Measurements from ENCODE around the gene DDX47. TPM values are rescaled to one million over a fixed set of nuclear protein-coding genes. Genes with fewer than 3 reads are reported as not detected.

The DDX47 gene
- total RNA-seq, 4 donors from 2014 or later: 75.5 to 94.2 (median 81.8) TPM

DNA sequence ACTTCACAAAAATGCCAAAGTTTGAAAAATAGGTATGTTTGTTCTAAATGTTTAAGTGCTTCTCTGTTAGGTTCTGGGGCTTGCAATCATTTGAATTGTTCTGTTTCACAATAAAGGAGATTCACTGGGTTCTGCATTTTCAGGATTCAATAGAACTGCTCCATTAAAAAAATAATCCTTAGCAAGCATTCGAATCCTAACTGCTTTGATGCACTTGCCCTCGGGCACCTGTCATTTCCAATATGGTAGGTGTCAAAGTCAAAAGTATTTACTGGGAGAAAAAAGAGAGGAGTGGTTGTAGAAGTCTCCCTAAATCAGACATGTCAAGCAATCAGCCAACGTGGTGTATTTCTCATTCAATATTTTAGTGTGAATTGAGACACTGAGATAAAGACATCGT is 22.2 kb upstream of the DDX47 start:
- Histone ChIP-seq H3K36me3 (no peaks in the 10 kb centered on the region), H3K9me3 (no peaks in the 10 kb centered on the region), H3K4me1 (peaks cover 14 to 33% of the 10 kb centered on the region in 2 donors), H3K27ac (no peak overlapping the region), H3K27me3 (no peaks in the 10 kb centered on the region), H3K4me3 (replicated peaks in 1 of 3) (no peak overlapping the region)
- no peak for DNase-seq
- intact Hi-C loops (cut with DNase I): no loop called here
- TF ChIP-seq, protein P1, sequence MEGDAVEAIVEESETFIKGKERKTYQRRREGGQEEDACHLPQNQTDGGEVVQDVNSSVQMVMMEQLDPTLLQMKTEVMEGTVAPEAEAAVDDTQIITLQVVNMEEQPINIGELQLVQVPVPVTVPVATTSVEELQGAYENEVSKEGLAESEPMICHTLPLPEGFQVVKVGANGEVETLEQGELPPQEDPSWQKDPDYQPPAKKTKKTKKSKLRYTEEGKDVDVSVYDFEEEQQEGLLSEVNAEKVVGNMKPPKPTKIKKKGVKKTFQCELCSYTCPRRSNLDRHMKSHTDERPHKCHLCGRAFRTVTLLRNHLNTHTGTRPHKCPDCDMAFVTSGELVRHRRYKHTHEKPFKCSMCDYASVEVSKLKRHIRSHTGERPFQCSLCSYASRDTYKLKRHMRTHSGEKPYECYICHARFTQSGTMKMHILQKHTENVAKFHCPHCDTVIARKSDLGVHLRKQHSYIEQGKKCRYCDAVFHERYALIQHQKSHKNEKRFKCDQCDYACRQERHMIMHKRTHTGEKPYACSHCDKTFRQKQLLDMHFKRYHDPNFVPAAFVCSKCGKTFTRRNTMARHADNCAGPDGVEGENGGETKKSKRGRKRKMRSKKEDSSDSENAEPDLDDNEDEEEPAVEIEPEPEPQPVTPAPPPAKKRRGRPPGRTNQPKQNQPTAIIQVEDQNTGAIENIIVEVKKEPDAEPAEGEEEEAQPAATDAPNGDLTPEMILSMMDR (IDR thresholded peaks at IDR 0.05): no peak
- no peak for TF ChIP-seq POLR2A (IDR thresholded peaks at IDR 0.05)
- WGBS, 2 donors: 67 to 69% methylated on average over 4 of the region's 4 CpGs

DNA sequence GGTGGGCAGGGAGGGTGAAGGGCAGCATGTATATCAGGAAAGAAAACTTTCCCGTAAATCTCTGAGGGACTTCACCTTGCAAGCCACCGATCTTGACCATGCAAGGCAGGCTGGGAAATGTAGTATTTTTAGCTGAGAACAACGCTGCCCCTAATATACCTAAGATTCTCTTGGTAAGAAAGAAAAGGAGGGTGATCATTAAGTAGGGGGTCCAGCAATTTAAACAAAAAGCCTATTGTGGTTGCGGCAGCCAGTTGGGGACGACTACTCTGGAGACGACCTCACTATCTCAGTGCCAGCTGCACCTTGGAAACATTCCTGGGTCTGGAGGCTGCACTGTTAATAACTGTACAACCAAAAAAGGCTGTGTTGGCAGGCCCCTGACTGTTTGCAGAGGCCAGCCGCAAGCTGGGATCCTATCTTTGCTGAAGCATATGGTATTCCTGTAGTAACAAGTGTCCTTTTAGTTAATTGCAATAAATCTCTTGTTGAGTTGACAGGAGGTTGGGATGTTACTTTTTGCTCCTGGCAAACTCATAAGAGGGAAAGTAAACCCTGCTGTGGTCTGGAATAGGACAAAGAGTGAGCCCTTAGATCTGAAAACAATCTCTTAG is 21.3 kb upstream of the DDX47 start:
- Histone ChIP-seq H3K27ac (peak overlapping the region in 2 of 3 donors; percentile 11 to 41), H3K27me3 (no peaks in the 10 kb centered on the region), H3K4me3 (replicated peaks in 1 of 3) (no peak overlapping the region), H3K4me1 (peaks cover 9 to 27% of the 10 kb centered on the region in 2 donors), H3K36me3 (no peaks in the 10 kb centered on the region), H3K9me3 (no peaks in the 10 kb centered on the region)
- intact Hi-C loops (cut with DNase I): no loop called here
- no peak for TF ChIP-seq POLR2A (IDR thresholded peaks at IDR 0.05)
- TF ChIP-seq, protein P1 (IDR thresholded peaks at IDR 0.05): no peak
- WGBS, 2 donors: 11 to 14% methylated on average over 7 of the region's 7 CpGs
- peak; percentile 27 to 43 for DNase-seq

DNA sequence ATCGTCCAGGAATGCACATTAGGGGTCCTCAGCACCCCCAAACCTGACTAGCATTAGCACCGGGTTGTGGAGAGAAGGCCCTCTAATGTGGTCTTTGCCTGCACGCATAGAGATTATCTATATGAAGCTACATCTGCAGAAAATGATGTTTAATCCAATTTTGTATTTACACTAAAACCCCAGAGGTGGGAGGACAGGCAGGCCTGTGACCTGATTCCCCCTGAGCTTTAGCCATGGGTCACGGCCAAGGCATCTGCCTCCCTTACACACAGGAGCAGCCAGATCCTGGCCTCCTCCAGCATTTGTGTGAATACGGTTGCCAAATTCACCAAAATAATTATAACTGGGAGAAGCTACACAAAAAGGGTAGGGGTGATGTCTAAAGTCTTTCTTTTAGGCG is 20.7 kb upstream of the DDX47 start:
- 81 to 85% methylated on average over 6 of the region's 6 CpGs for WGBS, 2 donors
- Histone ChIP-seq H3K9me3 (no peaks in the 10 kb centered on the region), H3K4me3 (replicated peaks in 1 of 3) (no peak overlapping the region), H3K36me3 (no peaks in the 10 kb centered on the region), H3K27me3 (no peaks in the 10 kb centered on the region), H3K4me1 (peaks cover 9 to 24% of the 10 kb centered on the region in 2 donors), H3K27ac (peak overlapping the region in 2 of 3 donors; percentile 11 to 41)
- no peak for DNase-seq
- intact Hi-C loops (cut with DNase I): no loop called here
- TF ChIP-seq, protein P1 (IDR thresholded peaks at IDR 0.05): no peak
- TF ChIP-seq POLR2A (IDR thresholded peaks at IDR 0.05): no peak

DNA sequence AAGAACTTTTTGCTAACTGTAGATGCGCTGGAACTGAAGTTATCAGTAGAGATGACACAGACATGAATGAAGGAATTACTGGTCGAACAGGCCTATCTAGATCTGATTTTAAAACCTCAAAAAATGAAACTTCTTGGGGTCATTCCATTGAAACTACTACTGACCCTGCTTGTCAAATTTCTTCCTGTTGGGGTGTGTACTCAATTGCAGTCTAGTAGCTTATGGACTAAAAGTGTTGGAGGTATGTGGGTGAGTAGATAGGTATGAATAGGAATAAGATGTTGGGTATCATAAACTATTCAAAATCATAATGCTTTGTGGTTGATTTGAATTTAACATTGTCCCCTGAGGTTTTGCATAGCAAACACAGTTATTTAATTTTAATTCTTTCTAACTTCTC is 18.5 kb upstream of the DDX47 start:
- Histone ChIP-seq H3K27ac (no peak overlapping the region), H3K27me3 (no peaks in the 10 kb centered on the region), H3K4me1 (peaks cover 9 to 17% of the 10 kb centered on the region in 2 donors), H3K36me3 (no peaks in the 10 kb centered on the region), H3K4me3 (replicated peaks in 1 of 3) (no peak overlapping the region), H3K9me3 (no peaks in the 10 kb centered on the region)
- TF ChIP-seq, protein P1 (IDR thresholded peaks at IDR 0.05): no peak
- TF ChIP-seq POLR2A (IDR thresholded peaks at IDR 0.05): no peak
- intact Hi-C loops (cut with DNase I): no loop called here
- 94 to 98% methylated on average over 2 of the region's 2 CpGs for WGBS, 2 donors
- no peak for DNase-seq

DNA sequence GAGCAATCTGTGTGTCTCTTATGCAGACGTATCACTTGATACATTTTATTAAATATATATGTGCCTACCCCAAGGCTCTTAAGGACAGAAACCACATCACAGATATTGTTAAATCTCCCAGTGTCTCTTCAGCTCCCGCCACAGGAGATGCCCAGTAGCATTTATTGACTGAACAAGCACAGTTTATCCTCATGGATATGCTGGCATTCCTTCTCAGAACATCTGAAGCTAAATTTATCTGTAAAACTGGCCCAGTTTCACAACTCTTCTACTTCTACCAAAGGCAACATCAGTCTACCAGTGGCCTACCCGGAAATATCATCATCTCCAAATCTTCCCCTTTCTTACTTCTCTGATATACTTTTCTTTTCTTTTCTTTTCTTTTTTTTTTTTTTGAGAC is 17.0 kb upstream of the DDX47 start:
- no peak overlapping the region for H3K4me3 ChIP-seq (replicated peaks in 1 of 3)
- DNase-seq: no peak
- WGBS, 2 donors: 94 to 95% methylated on average over 3 of the region's 3 CpGs
- TF ChIP-seq, protein P1 (IDR thresholded peaks at IDR 0.05): no peak
- TF ChIP-seq POLR2A (IDR thresholded peaks at IDR 0.05): no peak
- H3K27me3 ChIP-seq: no peaks in the 10 kb centered on the region
- H3K4me1 ChIP-seq: peaks cover 7 to 12% of the 10 kb centered on the region in 2 donors
- intact Hi-C loops (cut with DNase I): no loop called here
- H3K27ac ChIP-seq: no peak overlapping the region
- H3K9me3 ChIP-seq: no peaks in the 10 kb centered on the region
- no peaks in the 10 kb centered on the region for H3K36me3 ChIP-seq
